NT2/D1 (cell line): ENCODE measurements around the gene CTSF.

Experiments used
- YY1 ChIP-seq: IDR thresholded peaks from 2 replicates; pipeline ENCODE4 v1.6.1; 2011; ENCODE audit not compliant: insufficient read length, insufficient read depth
- ZNF274 ChIP-seq: IDR thresholded peaks from 2 replicates; pipeline ENCODE4 v1.6.1; 2011; ENCODE audit warnings: mild to moderate bottlenecking, low read depth, low read length

DNA sequence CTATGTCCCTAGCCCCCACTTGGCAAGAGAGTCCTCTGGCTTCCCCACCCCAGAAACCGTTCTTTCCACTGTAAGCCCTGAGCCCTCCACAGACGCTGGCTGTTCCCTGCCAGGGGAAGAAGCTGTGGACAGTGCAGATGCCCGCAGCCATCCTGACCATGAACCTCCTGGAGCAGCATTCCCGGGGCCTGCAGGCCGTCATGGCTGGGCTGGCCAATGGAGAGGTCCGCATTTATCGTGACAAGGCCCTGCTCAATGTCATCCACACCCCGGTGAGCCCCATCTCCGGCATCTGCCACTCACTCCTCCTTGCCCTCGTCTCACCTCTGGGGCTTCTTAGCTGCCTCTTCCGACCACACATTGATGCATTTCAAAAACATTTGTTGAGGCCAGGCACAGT, 44.8 kb downstream of the CTSF start:
- TF ChIP-seq ZNF274 (no peak), YY1 (no peak)
